ENCODE data around the gene ABCC10. TPM values are rescaled to one million over a fixed set of nuclear protein-coding genes. Genes with fewer than 3 reads are reported as not detected.
A peak's percentile ranks its signal among the peaks of the same experiment; 100 is the strongest.

The ABCC10 gene
- total RNA-seq, 1 donor from 2014 or later, result 43.2 TPM

GRCh38 chr6:43472515-43472914, 45.2 kb downstream of the ABCC10 start:
- Mint-ChIP-seq H3K27me3 (ENCODE audit: low read depth) (peaks cover 13% of the 10 kb centered on the region), H3K36me3 (ENCODE audit: low read depth) (no peaks in the 10 kb centered on the region), H3K4me3 (ENCODE audit: unreplicated experiment) (no peak overlapping the region), H3K9me3 (ENCODE audit: low read depth) (no peaks in the 10 kb centered on the region), H3K4me1 (ENCODE audit: low read depth) (peaks cover 9% of the 10 kb centered on the region), H3K27ac (ENCODE audit: unreplicated experiment) (no peak overlapping the region)
- no peak for DNase-seq (ENCODE audit: low spot score)
- TF ChIP-seq CTCF (IDR thresholded peaks at IDR 0.05), result no peak

- Mint-ChIP-seq H3K27me3 (ENCODE audit: low read depth) (peaks cover 8% of the 10 kb centered on the region), H3K27ac (ENCODE audit: unreplicated experiment) (no peak overlapping the region), H3K36me3 (ENCODE audit: low read depth) (no peaks in the 10 kb centered on the region), H3K4me3 (ENCODE audit: unreplicated experiment) (no peak overlapping the region), H3K4me1 (ENCODE audit: low read depth) (peaks cover 30% of the 10 kb centered on the region), H3K9me3 (ENCODE audit: low read depth) (no peaks in the 10 kb centered on the region)
- TF ChIP-seq CTCF (IDR thresholded peaks at IDR 0.05), result no peak
- no peak for DNase-seq (ENCODE audit: low spot score)
Measured at GRCh38 chr6:43475516-43475915, 48.2 kb downstream of the ABCC10 start.

GRCh38 chr6:43476746-43477145, 49.4 kb downstream of the ABCC10 start:
- no peaks in the 10 kb centered on the region for H3K9me3 Mint-ChIP-seq (ENCODE audit: low read depth)
- no peaks in the 10 kb centered on the region for H3K36me3 Mint-ChIP-seq (ENCODE audit: low read depth)
- H3K4me1 Mint-ChIP-seq (ENCODE audit: low read depth), result peaks cover 36% of the 10 kb centered on the region
- peaks cover 1% of the 10 kb centered on the region for H3K27me3 Mint-ChIP-seq (ENCODE audit: low read depth)
- H3K4me3 Mint-ChIP-seq (ENCODE audit: unreplicated experiment), result peak overlapping the region; percentile 85
- no peak for DNase-seq (ENCODE audit: low spot score)
- peak overlapping the region; percentile 96 for H3K27ac Mint-ChIP-seq (ENCODE audit: unreplicated experiment)
- no peak for TF ChIP-seq CTCF (IDR thresholded peaks at IDR 0.05)

- Mint-ChIP-seq H3K9me3 (ENCODE audit: low read depth) (no peaks in the 10 kb centered on the region), H3K36me3 (ENCODE audit: low read depth) (no peaks in the 10 kb centered on the region), H3K4me1 (ENCODE audit: low read depth) (peaks cover 39% of the 10 kb centered on the region), H3K4me3 (ENCODE audit: unreplicated experiment) (peak within 1 kb of the TSS; percentile 85), H3K27ac (ENCODE audit: unreplicated experiment) (peak within 1 kb of the TSS; percentile 96), H3K27me3 (ENCODE audit: low read depth) (peaks cover 1% of the 10 kb centered on the region)
- no peak for DNase-seq (ENCODE audit: low spot score)
- TF ChIP-seq CTCF (IDR thresholded peaks at IDR 0.05), result no peak
Measured at GRCh38 chr6:43477235-43478007, 50.1 kb downstream of the ABCC10 start, which contains the start of gene TJAP1. Gene TJAP1 (plus strand): TSS chr6:43477570. CDS start chr6:43499002, 21,432 bp downstream.

GRCh38 chr6:43478008-43478372, 50.6 kb downstream of the ABCC10 start:
- Mint-ChIP-seq H3K27ac (ENCODE audit: unreplicated experiment) (peak overlapping the region; percentile 96), H3K4me1 (ENCODE audit: low read depth) (peaks cover 39% of the 10 kb centered on the region), H3K27me3 (ENCODE audit: low read depth) (peaks cover 1% of the 10 kb centered on the region), H3K36me3 (ENCODE audit: low read depth) (no peaks in the 10 kb centered on the region), H3K4me3 (ENCODE audit: unreplicated experiment) (peak overlapping the region; percentile 85), H3K9me3 (ENCODE audit: low read depth) (no peaks in the 10 kb centered on the region)
- no peak for DNase-seq (ENCODE audit: low spot score)
- no peak for TF ChIP-seq CTCF (IDR thresholded peaks at IDR 0.05)
